ENCODE data around the gene GNAO1. TPM values are rescaled to one million over a fixed set of nuclear protein-coding genes. Genes with fewer than 3 reads are reported as not detected.
"Not testable (repeated sequence)": the region's sequence is repeated elsewhere in the genome, so short reads cannot be mapped to it uniquely, and the experiment has no call there.

Gene GNAO1
- total and polyA plus RNA-seq, 5 experiments from 2014 or later = 0.62 to 0.85 (median 0.65) TPM; not detected in 2

- Mint-ChIP-seq H3K27ac (no peak overlapping the region), H3K36me3 (peaks cover 5 to 57% (median 10%) of the 10 kb centered on the region in 3 donors), H3K4me3 (no peak overlapping the region), H3K9me3 (no peaks in the 10 kb centered on the region), H3K4me1 (peaks cover 15 to 27% (median 19%) of the 10 kb centered on the region in 4 donors), H3K27me3 (no peaks in the 10 kb centered on the region)
- POLR2A ChIA-PET = no interaction called here
- ATAC-seq = no peak
- no peak for DNase-seq
These were observed 177.9 kb downstream of the GNAO1 start for GRCh38 chr16:56369202-56369601.

GRCh38 chr16:56370185-56370874, 179.0 kb downstream of the GNAO1 start:
- POLR2A ChIA-PET = no interaction called here
- Mint-ChIP-seq H3K36me3 (peaks cover 5 to 54% (median 10%) of the 10 kb centered on the region in 3 donors), H3K4me1 (peaks cover 15 to 27% (median 19%) of the 10 kb centered on the region in 4 donors), H3K27ac (peak overlapping the region in 1 of 10 donors; percentile 61), H3K27me3 (no peaks in the 10 kb centered on the region), H3K9me3 (no peaks in the 10 kb centered on the region), H3K4me3 (no peak overlapping the region)
- DNase-seq = no peak
- no peak for ATAC-seq

GRCh38 chr16:56370875-56371659, 179.8 kb downstream of the GNAO1 start:
- H3K27ac Mint-ChIP-seq = peak overlapping the region in 8 of 10 donors; percentile 44 to 87 (median 69)

GRCh38 chr16:56371660-56371937, 180.3 kb downstream of the GNAO1 start:
- Mint-ChIP-seq H3K36me3 (peaks cover 5 to 53% (median 10%) of the 10 kb centered on the region in 3 donors), H3K4me1 (peaks cover 15 to 30% (median 20%) of the 10 kb centered on the region in 4 donors), H3K27ac (peak overlapping the region in 8 of 10 donors; percentile 58 to 87 (median 76)), H3K27me3 (no peaks in the 10 kb centered on the region), H3K4me3 (peak overlapping the region in 3 of 10 donors; percentile 49 to 80 (median 60)), H3K9me3 (no peaks in the 10 kb centered on the region)
- no peak for DNase-seq
- POLR2A ChIA-PET = no interaction called here
- ATAC-seq = peak in 1 of 2 donors; percentile 21

More at GRCh38 chr16:56370875-56371659, 179.8 kb downstream of the GNAO1 start:
- no peak for DNase-seq
- no peaks in the 10 kb centered on the region for H3K27me3 Mint-ChIP-seq
- peaks cover 5 to 56% (median 10%) of the 10 kb centered on the region in 3 donors for H3K36me3 Mint-ChIP-seq
- ATAC-seq = no peak
- POLR2A ChIA-PET = no interaction called here
- H3K4me1 Mint-ChIP-seq = peaks cover 15 to 30% (median 19%) of the 10 kb centered on the region in 4 donors
- H3K9me3 Mint-ChIP-seq = no peaks in the 10 kb centered on the region
- peak overlapping the region in 1 of 10 donors; percentile 6 for H3K4me3 Mint-ChIP-seq

GRCh38 chr16:56372013-56372634, 180.8 kb downstream of the GNAO1 start:
- no peaks in the 10 kb centered on the region for H3K27me3 Mint-ChIP-seq
- H3K4me1 Mint-ChIP-seq = peaks cover 15 to 33% (median 20%) of the 10 kb centered on the region in 4 donors
- H3K9me3 Mint-ChIP-seq = no peaks in the 10 kb centered on the region
- peak overlapping the region; percentile 23 to 87 (median 70) for H3K27ac Mint-ChIP-seq
- peak; percentile 92 to 94 for ATAC-seq
- POLR2A ChIA-PET = no interaction called here
- DNase-seq = peak in 5 of 10 donors; percentile 12 to 66 (median 17)
- peak overlapping the region; percentile 14 to 80 (median 53) for H3K4me3 Mint-ChIP-seq
- peaks cover 5 to 50% (median 9%) of the 10 kb centered on the region in 3 donors for H3K36me3 Mint-ChIP-seq

- POLR2A ChIA-PET = no interaction called here
- H3K27ac Mint-ChIP-seq = peak overlapping the region in 3 of 10 donors; percentile 57 to 87 (median 58)
- DNase-seq = no peak
These were observed 181.7 kb downstream of the GNAO1 start for GRCh38 chr16:56373003-56373402.

GRCh38 chr16:56375792-56376191, 184.5 kb downstream of the GNAO1 start:
- H3K27me3 Mint-ChIP-seq, ATAC-seq, DNase-seq, H3K4me3 Mint-ChIP-seq, POLR2A ChIA-PET: not testable (repeated sequence)
- Mint-ChIP-seq H3K27ac (peak overlapping the region in 1 of 10 donors; percentile 22), H3K9me3 (peaks cover 0 to 19% (median 8%) of the 10 kb centered on the region in 9 donors), H3K4me1 (peaks cover 20 to 42% (median 23%) of the 10 kb centered on the region in 4 donors), H3K36me3 (peaks cover 23 to 58% (median 29%) of the 10 kb centered on the region in 3 donors)

More at GRCh38 chr16:56373003-56373402, 181.7 kb downstream of the GNAO1 start:
- Mint-ChIP-seq H3K36me3 (peaks cover 6 to 52% (median 10%) of the 10 kb centered on the region in 3 donors), H3K4me3 (peak overlapping the region in 2 of 10 donors; percentile 54 to 60), H3K9me3 (peaks cover 0 to under 1% (median 0%) of the 10 kb centered on the region in 9 donors), H3K4me1 (peaks cover 18 to 37% (median 21%) of the 10 kb centered on the region in 4 donors), H3K27me3 (no peaks in the 10 kb centered on the region)
- ATAC-seq = no peak

GRCh38 chr16:56379044-56379443, 187.8 kb downstream of the GNAO1 start:
- Mint-ChIP-seq H3K9me3 (peaks cover 14 to 39% (median 28%) of the 10 kb centered on the region in 9 donors), H3K36me3 (peaks cover 54 to 80% (median 62%) of the 10 kb centered on the region in 3 donors), H3K4me1 (peaks cover 0 to 18% (median 11%) of the 10 kb centered on the region in 4 donors), H3K27ac (peak overlapping the region in 1 of 10 donors; percentile 34)
- H3K4me3 Mint-ChIP-seq, DNase-seq, H3K27me3 Mint-ChIP-seq, POLR2A ChIA-PET, ATAC-seq: not testable (repeated sequence)

- peaks cover 14 to 41% (median 28%) of the 10 kb centered on the region in 9 donors for H3K9me3 Mint-ChIP-seq
- DNase-seq, H3K4me3 Mint-ChIP-seq, ATAC-seq, H3K27me3 Mint-ChIP-seq, POLR2A ChIA-PET: not testable (repeated sequence)
- peaks cover 59 to 86% (median 77%) of the 10 kb centered on the region in 3 donors for H3K36me3 Mint-ChIP-seq
- peak overlapping the region in 2 of 10 donors; percentile 17 to 76 for H3K27ac Mint-ChIP-seq
- peaks cover 0 to 14% (median 10%) of the 10 kb centered on the region in 4 donors for H3K4me1 Mint-ChIP-seq
These were observed 189.6 kb downstream of the GNAO1 start for GRCh38 chr16:56380778-56381485.

- peaks cover 0 to 10% (median 7%) of the 10 kb centered on the region in 4 donors for H3K4me1 Mint-ChIP-seq
- H3K27ac Mint-ChIP-seq = no peak overlapping the region
- H3K9me3 Mint-ChIP-seq = peaks cover 14 to 41% (median 28%) of the 10 kb centered on the region in 9 donors
- peaks cover 56 to 98% (median 80%) of the 10 kb centered on the region in 3 donors for H3K36me3 Mint-ChIP-seq
- DNase-seq (no peak), ATAC-seq (no peak)
- POLR2A ChIA-PET = no interaction called here
- H3K27me3 Mint-ChIP-seq = no peaks in the 10 kb centered on the region
- H3K4me3 Mint-ChIP-seq = no peak overlapping the region
These were observed 191.2 kb downstream of the GNAO1 start for GRCh38 chr16:56382459-56382858.

GRCh38 chr16:56382901-56383355, 191.6 kb downstream of the GNAO1 start:
- H3K36me3 Mint-ChIP-seq = peaks cover 56 to 98% (median 80%) of the 10 kb centered on the region in 3 donors
- H3K4me1 Mint-ChIP-seq = peaks cover 0 to 8% (median 6%) of the 10 kb centered on the region in 4 donors
- peak overlapping the region in 1 of 10 donors; percentile 3 for H3K27ac Mint-ChIP-seq
- DNase-seq = no peak
- ATAC-seq = no peak
- POLR2A ChIA-PET = no interaction called here
- peaks cover 14 to 41% (median 28%) of the 10 kb centered on the region in 9 donors for H3K9me3 Mint-ChIP-seq
- H3K27me3 Mint-ChIP-seq = no peaks in the 10 kb centered on the region
- H3K4me3 Mint-ChIP-seq = no peak overlapping the region

Data from naive thymus-derived CD8-positive, alpha-beta T cell (primary cell).